SK-N-SH (cell line): ENCODE data around the gene MAP3K2. TPM values are rescaled to one million over a fixed set of nuclear protein-coding genes. Genes with fewer than 3 reads are reported as not detected.

Experiments
- CTCF ChIA-PET: fragments of 300-600, 350-600 bp; formaldehyde crosslinking; extraction: SDS; loops from one replicate; lab custom pipeline; 2021; lab: Yijun Ruan, JAX
- POLR2A ChIA-PET: fragments of 350-600 bp; sonication (Branson Sonifier 250); formaldehyde crosslinking; extraction: SDS; loops from one replicate; lab custom pipeline; 2020; ENCODE audit warnings: antibody characterized with exemption, inconsistent platforms; lab: Yijun Ruan, JAX
- DNase-seq: peaks from one replicate; pipeline ENCODE4 v3.0.0; 2012
- H2AFZ ChIP-seq: fragments of 200-600 bp; sonication (generic); 2 replicates; pipeline ENCODE4 v1.8.1; 2016; ENCODE audit warnings: antibody characterized with exemption, mild to moderate bottlenecking, low read depth
- H3F3A ChIP-seq: fragments of 200-600 bp; sonication (generic); replicated peaks from 2 replicates; pipeline ENCODE3; 2016; ENCODE audit warnings: antibody characterized with exemption, mild to moderate bottlenecking; ENCODE audit not compliant: insufficient read depth
- H3K27ac ChIP-seq, 2 experiments: fragments of 200-500 bp in 1 of 2; fragments of 200-600 bp in 1 of 2; sonication (Bioruptor generic) in 1 of 2; sonication (generic), shearing (Covaris generic) in 1 of 2; 2 replicates each; pipeline versions ENCODE4 v1.5.1 to v1.6.1; 2014 to 2016; ENCODE audit warnings: low read depth in 2 of 2, inconsistent platforms in 1 of 2, low read length in 1 of 2, mild to moderate bottlenecking in 1 of 2, mixed read lengths in 1 of 2
- H3K27me3 ChIP-seq: fragments of 200-600 bp; sonication (generic), shearing (Covaris generic); 2 replicates; pipeline ENCODE4 v1.6.1; 2016; ENCODE audit warnings: mixed run types; ENCODE audit not compliant: insufficient read depth
- H3K36me3 ChIP-seq, 2 experiments: fragments of 200-500 bp in 1 of 2; fragments of 200-600 bp in 1 of 2; sonication (Bioruptor generic) in 1 of 2; sonication (generic) in 1 of 2; replicated peaks in 1 of 2; 2 replicates each; pipeline versions ENCODE3 to v1.5.1; 2014 to 2016; ENCODE audit warnings: low read length in 1 of 2, mild to moderate bottlenecking in 1 of 2; ENCODE audit not compliant: insufficient read depth in 2 of 2, control insufficient read depth in 1 of 2
- H3K4me1 ChIP-seq, 2 experiments: fragments of 200-500 bp in 1 of 2; fragments of 200-600 bp in 1 of 2; sonication (Bioruptor generic) in 1 of 2; sonication (generic), shearing (Covaris generic) in 1 of 2; 2 replicates each; pipeline versions ENCODE4 v1.5.1 to v1.6.1; 2014 to 2016; ENCODE audit warnings: low read depth in 1 of 2, low read length in 1 of 2, mixed run types in 1 of 2; ENCODE audit not compliant: insufficient read depth in 2 of 2, control insufficient read depth in 1 of 2
- H3K4me2 ChIP-seq: fragments of 200-600 bp; sonication (generic), shearing (Covaris generic); 2 replicates; pipeline ENCODE4 v1.6.1; 2017; ENCODE audit warnings: mixed run types
- H3K4me3 ChIP-seq, 2 experiments: fragments of 200-500 bp in 1 of 2; fragments of 200-600 bp in 1 of 2; sonication (Bioruptor generic) in 1 of 2; sonication (generic), shearing (Covaris generic) in 1 of 2; 2 replicates each; pipeline versions ENCODE4 v1.5.1 to v1.8.1; 2014 to 2016; ENCODE audit warnings: low read depth in 2 of 2, inconsistent platforms in 1 of 2, low read length in 1 of 2, mild to moderate bottlenecking in 1 of 2, mixed read lengths in 1 of 2, moderate library complexity in 1 of 2
- H3K79me2 ChIP-seq: fragments of 200-600 bp; sonication (generic); 2 replicates; pipeline ENCODE4 v1.8.1; 2017; ENCODE audit warnings: mild to moderate bottlenecking; ENCODE audit not compliant: insufficient read depth
- H3K9ac ChIP-seq: fragments of 200-600 bp; sonication (generic); 2 replicates; pipeline ENCODE4 v1.6.1; 2017; ENCODE audit warnings: mixed run types
- H3K9me2 ChIP-seq: fragments of 200-600 bp; sonication (generic); 2 replicates; pipeline ENCODE4 v1.6.1; 2017; ENCODE audit warnings: mixed run types
- H3K9me3 ChIP-seq: fragments of 200-600 bp; sonication (generic); 2 replicates; pipeline ENCODE4 v1.6.1; 2017; ENCODE audit warnings: mixed run types, mild to moderate bottlenecking, moderate library complexity
- H4K20me1 ChIP-seq: fragments of 200-600 bp; sonication (generic); 2 replicates; pipeline ENCODE4 v1.6.1; 2017; ENCODE audit warnings: mild to moderate bottlenecking, mixed run types; ENCODE audit not compliant: insufficient read depth
- CHD2 ChIP-seq: fragments of 150-350 bp; IDR thresholded peaks from 2 replicates; pipeline ENCODE4 v1.6.1; 2018; ENCODE audit warnings: low read length; ENCODE audit not compliant: partially characterized antibody
- EP300 ChIP-seq, 2 experiments: IDR thresholded peaks; 2 replicates each; pipeline versions ENCODE4 v1.4.0 to v1.6.1; 2012; ENCODE audit warnings: borderline replicate concordance in 1 of 2, low read depth in 1 of 2, low read length in 1 of 2
- EZH2phosphoT487 ChIP-seq: fragments of 200-600 bp; sonication (generic); IDR thresholded peaks from 2 replicates; pipeline ENCODE4 v1.6.1; 2017; ENCODE audit warnings: low read depth, mixed run types, mild to moderate bottlenecking, antibody characterized with exemption, moderate library complexity, borderline replicate concordance
- FOXJ3 ChIP-seq: sonication (generic); formaldehyde crosslinking; IDR thresholded peaks from 2 replicates; pipeline ENCODE4 v1.5.1; 2020; ENCODE audit warnings: mild to moderate bottlenecking, missing genetic modification reagents
- NRF1 ChIP-seq: IDR thresholded peaks from 2 replicates; pipeline ENCODE4 v1.6.1; 2012; ENCODE audit warnings: low read depth, mild to moderate bottlenecking, low read length
- RCOR1 ChIP-seq: fragments of 150-350 bp; IDR thresholded peaks from 2 replicates; pipeline ENCODE4 v1.6.1; 2017; ENCODE audit warnings: antibody characterized with exemption, low read length
- RFX5 ChIP-seq: IDR thresholded peaks from 2 replicates; pipeline ENCODE4 v1.6.1; 2012; ENCODE audit warnings: mild to moderate bottlenecking, improper control_type of control experiment, low read length
- RXRA ChIP-seq: IDR thresholded peaks from 2 replicates; pipeline ENCODE4 v1.4.0; 2012; ENCODE audit warnings: low read depth, mild to moderate bottlenecking, borderline replicate concordance
- SIN3A ChIP-seq: IDR thresholded peaks from 2 replicates; pipeline ENCODE4 v1.6.1; 2012; ENCODE audit warnings: low read depth, mild to moderate bottlenecking, low read length, moderate library complexity, borderline replicate concordance
- SMC3 ChIP-seq: IDR thresholded peaks from 2 replicates; pipeline ENCODE4 v1.6.1; 2012; ENCODE audit warnings: low read depth, low read length, improper control_type of control experiment
- TAF1 ChIP-seq: IDR thresholded peaks from 2 replicates; pipeline ENCODE4 v1.6.1; 2012; ENCODE audit warnings: low read depth, mild to moderate bottlenecking, low read length, moderate library complexity, borderline replicate concordance
- TCF12 ChIP-seq: IDR thresholded peaks from 2 replicates; pipeline ENCODE4 v1.4.0; 2012
- YY1 ChIP-seq: IDR thresholded peaks from 2 replicates; pipeline ENCODE4 v1.4.0; 2012; ENCODE audit warnings: low read depth, mild to moderate bottlenecking
- WGBS: methylation state at CpG from one replicate; pipeline ENCODE4 v1.1.6; 2017; ENCODE audit warnings: low lambda C conversion rate; 5-methylcytosine and 5-hydroxymethylcytosine counted together
- polyA plus RNA-seq, 3 experiments: library from polyadenylated mRNA; depleted of rRNA; stranded (reverse); fragments of >200 nt; gene quantifications; 2 replicates each; pipeline ENCODE4 v1.2.3, GENCODE V29; 2012
- TF ChIP-seq, protein P1 (sequence below): IDR thresholded peaks from 2 replicates; pipeline ENCODE4; 2012
- TF ChIP-seq, protein P2 (sequence below): IDR thresholded peaks from 2 replicates; pipeline ENCODE4 v1.6.1; 2012; ENCODE audit warnings: mild to moderate bottlenecking, low read depth, low read length, moderate library complexity
- TF ChIP-seq, protein P3 (sequence below): IDR thresholded peaks from 2 replicates; pipeline ENCODE4 v1.4.0; 2012; ENCODE audit warnings: low read depth, borderline replicate concordance

Gene MAP3K2
- polyA plus RNA-seq, 1 of the 3 experiments (the other 2 are of a cell fraction): 2.7 TPM

DNA sequence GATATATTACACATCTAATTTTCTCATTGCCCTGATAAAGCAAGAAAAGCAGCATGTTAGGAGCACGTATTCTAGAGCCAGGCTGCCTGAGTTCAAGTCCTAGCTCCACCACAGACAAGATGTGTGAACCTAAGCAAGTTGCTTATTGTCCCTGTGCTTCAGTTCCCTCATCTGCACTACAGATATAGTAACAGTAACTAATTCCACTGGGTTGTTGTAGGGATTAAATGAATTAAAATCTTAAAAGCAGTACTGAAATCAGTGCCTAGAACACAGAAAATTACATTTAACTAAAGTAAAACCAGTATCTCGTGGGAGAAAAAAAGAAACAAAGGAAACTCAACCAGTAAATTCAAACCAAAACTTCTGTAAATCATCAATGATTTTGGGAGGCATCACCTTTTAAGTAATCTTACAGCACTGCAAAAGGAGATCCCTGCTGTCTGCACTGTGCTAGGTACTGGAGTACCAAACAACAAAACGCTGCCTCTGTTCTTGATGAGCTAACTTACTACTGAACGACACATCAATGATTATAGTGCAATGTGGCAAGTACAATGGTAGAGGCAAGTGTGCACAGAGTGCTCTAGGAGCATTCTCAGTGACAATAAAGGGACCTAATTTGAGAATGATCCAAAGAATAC is 7.9 kb downstream of the MAP3K2 start (continued):
- TF ChIP-seq FOXJ3 (CRISPR knock-in tag) (no peak), RCOR1 (no peak), RFX5 (no peak)

DNA sequence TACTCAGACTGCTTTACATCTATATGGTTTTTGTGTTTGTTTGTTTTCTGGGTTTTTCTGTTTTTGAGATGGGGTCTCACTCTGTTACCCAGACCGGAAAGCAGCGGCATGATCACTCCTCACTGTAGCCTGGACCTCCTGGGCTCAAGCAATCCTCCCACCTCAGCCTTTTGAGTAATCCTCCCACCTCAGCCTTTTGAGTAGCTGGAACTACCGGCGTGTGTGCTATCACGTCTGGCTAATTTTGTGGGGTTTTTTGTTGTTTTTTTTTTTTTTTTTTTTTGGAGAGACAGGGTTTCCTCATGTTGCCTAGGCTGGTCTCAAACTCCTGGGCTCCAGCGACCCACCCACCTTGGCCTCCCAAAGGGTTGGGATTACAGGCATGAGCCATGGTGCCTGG is 9.1 kb downstream of the MAP3K2 start:
- ChIA-PET CTCF (interaction anchor here (0.7 to 2.5 kb wide), 8 partner anchors 7 to 100 kb away, joined by 3 to 9 read pairs (median 5); no protein-coding TSS in a partner anchor), POLR2A (no interaction called here)
- Histone ChIP-seq H3K9me2 (no peaks in the 10 kb centered on the region), H3K36me3 (peaks cover 0 to 26% of the 10 kb centered on the region in 2 experiments), H3K4me2 (no peak overlapping the region), H2AFZ (no peak overlapping the region), H4K20me1 (peaks cover 64% of the 10 kb centered on the region), H3K27ac (no peak overlapping the region), H3K79me2 (peaks cover 99% of the 10 kb centered on the region), H3K9ac (no peak overlapping the region), H3F3A (no peaks in the 10 kb centered on the region), H3K27me3 (no peaks in the 10 kb centered on the region), H3K4me1 (no peaks in the 10 kb centered on the region), H3K9me3 (no peaks in the 10 kb centered on the region), H3K4me3 (no peak overlapping the region)
- 97% methylated on average over 6 of the region's 6 CpGs for WGBS
- DNase-seq: no peak
- TF ChIP-seq, protein P1, sequence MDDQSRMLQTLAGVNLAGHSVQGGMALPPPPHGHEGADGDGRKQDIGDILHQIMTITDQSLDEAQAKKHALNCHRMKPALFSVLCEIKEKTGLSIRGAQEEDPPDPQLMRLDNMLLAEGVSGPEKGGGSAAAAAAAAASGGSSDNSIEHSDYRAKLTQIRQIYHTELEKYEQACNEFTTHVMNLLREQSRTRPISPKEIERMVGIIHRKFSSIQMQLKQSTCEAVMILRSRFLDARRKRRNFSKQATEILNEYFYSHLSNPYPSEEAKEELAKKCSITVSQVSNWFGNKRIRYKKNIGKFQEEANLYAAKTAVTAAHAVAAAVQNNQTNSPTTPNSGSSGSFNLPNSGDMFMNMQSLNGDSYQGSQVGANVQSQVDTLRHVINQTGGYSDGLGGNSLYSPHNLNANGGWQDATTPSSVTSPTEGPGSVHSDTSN: no peak
- TF ChIP-seq, protein P2, sequence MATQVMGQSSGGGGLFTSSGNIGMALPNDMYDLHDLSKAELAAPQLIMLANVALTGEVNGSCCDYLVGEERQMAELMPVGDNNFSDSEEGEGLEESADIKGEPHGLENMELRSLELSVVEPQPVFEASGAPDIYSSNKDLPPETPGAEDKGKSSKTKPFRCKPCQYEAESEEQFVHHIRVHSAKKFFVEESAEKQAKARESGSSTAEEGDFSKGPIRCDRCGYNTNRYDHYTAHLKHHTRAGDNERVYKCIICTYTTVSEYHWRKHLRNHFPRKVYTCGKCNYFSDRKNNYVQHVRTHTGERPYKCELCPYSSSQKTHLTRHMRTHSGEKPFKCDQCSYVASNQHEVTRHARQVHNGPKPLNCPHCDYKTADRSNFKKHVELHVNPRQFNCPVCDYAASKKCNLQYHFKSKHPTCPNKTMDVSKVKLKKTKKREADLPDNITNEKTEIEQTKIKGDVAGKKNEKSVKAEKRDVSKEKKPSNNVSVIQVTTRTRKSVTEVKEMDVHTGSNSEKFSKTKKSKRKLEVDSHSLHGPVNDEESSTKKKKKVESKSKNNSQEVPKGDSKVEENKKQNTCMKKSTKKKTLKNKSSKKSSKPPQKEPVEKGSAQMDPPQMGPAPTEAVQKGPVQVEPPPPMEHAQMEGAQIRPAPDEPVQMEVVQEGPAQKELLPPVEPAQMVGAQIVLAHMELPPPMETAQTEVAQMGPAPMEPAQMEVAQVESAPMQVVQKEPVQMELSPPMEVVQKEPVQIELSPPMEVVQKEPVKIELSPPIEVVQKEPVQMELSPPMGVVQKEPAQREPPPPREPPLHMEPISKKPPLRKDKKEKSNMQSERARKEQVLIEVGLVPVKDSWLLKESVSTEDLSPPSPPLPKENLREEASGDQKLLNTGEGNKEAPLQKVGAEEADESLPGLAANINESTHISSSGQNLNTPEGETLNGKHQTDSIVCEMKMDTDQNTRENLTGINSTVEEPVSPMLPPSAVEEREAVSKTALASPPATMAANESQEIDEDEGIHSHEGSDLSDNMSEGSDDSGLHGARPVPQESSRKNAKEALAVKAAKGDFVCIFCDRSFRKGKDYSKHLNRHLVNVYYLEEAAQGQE: no peak
- TF ChIP-seq SIN3A (no peak), SMC3 (no peak), CHD2 (no peak), TCF12 (no peak), TAF1 (no peak), YY1 (no peak), RXRA (no peak), EP300 (IDR thresholded peaks at IDR 0.05; ENCODE audit: borderline replicate concordance in 1 of 2, low read depth in 1 of 2, low read length in 1 of 2) (no peak), EZH2phosphoT487 (no peak), NRF1 (no peak)
- TF ChIP-seq, protein P3, sequence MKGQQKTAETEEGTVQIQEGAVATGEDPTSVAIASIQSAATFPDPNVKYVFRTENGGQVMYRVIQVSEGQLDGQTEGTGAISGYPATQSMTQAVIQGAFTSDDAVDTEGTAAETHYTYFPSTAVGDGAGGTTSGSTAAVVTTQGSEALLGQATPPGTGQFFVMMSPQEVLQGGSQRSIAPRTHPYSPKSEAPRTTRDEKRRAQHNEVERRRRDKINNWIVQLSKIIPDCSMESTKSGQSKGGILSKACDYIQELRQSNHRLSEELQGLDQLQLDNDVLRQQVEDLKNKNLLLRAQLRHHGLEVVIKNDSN: no peak
